Endothelial cell of umbilical vein (primary cell): Measurements from ENCODE around the gene ITPR1. TPM values are rescaled to one million over a fixed set of nuclear protein-coding genes. Genes with fewer than 3 reads are reported as not detected.

ENCODE experiments used
- BruUV-seq: library from RNA; stranded (reverse); fragments of 400-500 nt; replicated peaks from 2 replicates; lab custom pipeline; 2021; lab: Mats Ljungman, UMichigan
- CTCF ChIA-PET: fragments of 300-600, 350-600 bp; sonication (Branson Sonifier 250); formaldehyde crosslinking; loops from one replicate; lab custom pipeline; 2021; ENCODE audit warnings: antibody characterized with exemption, inconsistent platforms; lab: Charles Lee
- POLR2A ChIA-PET: fragments of 300-600, 350-600 bp; sonication (Branson Sonifier 250); formaldehyde crosslinking; loops from one replicate; lab custom pipeline; 2021; ENCODE audit warnings: antibody characterized with exemption, inconsistent platforms; lab: Charles Lee
- DNase-seq: peaks from one replicate; pipeline ENCODE4 v3.0.0-alpha.2; 2011; ENCODE audit warnings: low read depth, low spot score
- FAIRE-seq: peaks from 2 replicates; lab custom pipeline; 2011; peaks lifted over from hg19 to GRCh38; lab: Jason Lieb, UNC
- H2AFZ ChIP-seq: 2 replicates; pipeline ENCODE4 v1.6.0; 2012; ENCODE audit warnings: low read depth, low read length, control low read depth, inconsistent platforms
- H3K27ac ChIP-seq: 2 replicates; pipeline ENCODE4 v1.5.1; 2011; ENCODE audit warnings: low read depth, mild to moderate bottlenecking, control low read depth, low read length, moderate library complexity; ENCODE audit not compliant: insufficient read depth
- H3K27me3 ChIP-seq, 2 experiments: 2 replicates each; pipeline versions ENCODE4 v1.6.0 to v1.6.1; 2011; ENCODE audit warnings: low read length in 2 of 2, mixed read lengths in 1 of 2; ENCODE audit not compliant: control insufficient read depth in 2 of 2, insufficient read depth in 2 of 2
- H3K36me3 ChIP-seq, 2 experiments: 2 replicates in 1 of 2; 3 replicates in 1 of 2; pipeline ENCODE4 v1.5.1; 2011; ENCODE audit warnings: low read length in 2 of 2, mild to moderate bottlenecking in 1 of 2, moderate library complexity in 1 of 2; ENCODE audit not compliant: control insufficient read depth in 2 of 2, insufficient read depth in 2 of 2; ENCODE audit errors: extremely low read depth in 1 of 2
- H3K4me1 ChIP-seq: 3 replicates; pipeline ENCODE4 v1.5.1; 2011; ENCODE audit warnings: mild to moderate bottlenecking, low read length; ENCODE audit not compliant: control insufficient read depth, insufficient read depth; ENCODE audit errors: extremely low read depth
- H3K4me2 ChIP-seq: 2 replicates; pipeline ENCODE4 v1.6.1; 2011; ENCODE audit warnings: low read length, control low read depth, mixed read lengths; ENCODE audit not compliant: insufficient read depth
- H3K4me3 ChIP-seq, 3 experiments: fragments of 200-600 bp in 1 of 3; sonication (generic), shearing (Covaris generic) in 1 of 3; replicated peaks in 1 of 3; 2 replicates each; pipeline ENCODE4 v1.5.1; 2011 to 2016; ENCODE audit warnings: control low read depth in 3 of 3, low read length in 3 of 3, mild to moderate bottlenecking in 2 of 3, inconsistent platforms in 1 of 3, low read depth in 1 of 3, moderate library complexity in 1 of 3; ENCODE audit not compliant: insufficient read depth in 1 of 3
- H3K79me2 ChIP-seq: 2 replicates; pipeline ENCODE4 v1.6.0; 2012; ENCODE audit warnings: low read length, inconsistent platforms; ENCODE audit not compliant: control insufficient read depth, insufficient read depth
- H3K9ac ChIP-seq: replicated peaks from 2 replicates; pipeline ENCODE3; 2011; ENCODE audit warnings: low read length, control low read depth; ENCODE audit not compliant: insufficient read depth; ENCODE audit errors: extremely low read depth
- H3K9me1 ChIP-seq: replicated peaks from 3 replicates; pipeline ENCODE4 v1.6.0; 2011; ENCODE audit warnings: mild to moderate bottlenecking, low read length; ENCODE audit not compliant: control insufficient read depth, insufficient read depth; ENCODE audit errors: extremely low read depth
- H3K9me3 ChIP-seq: replicated peaks from 2 replicates; pipeline ENCODE4 v1.5.1; 2012; ENCODE audit warnings: low read length, inconsistent platforms; ENCODE audit not compliant: control insufficient read depth, insufficient read depth
- H4K20me1 ChIP-seq: replicated peaks from 2 replicates; pipeline ENCODE3; 2011; ENCODE audit warnings: mild to moderate bottlenecking, low read length; ENCODE audit not compliant: control insufficient read depth, insufficient read depth; ENCODE audit errors: extremely low read depth
- EZH2 ChIP-seq: IDR thresholded peaks from 2 replicates; pipeline ENCODE4 v1.6.1; 2012; ENCODE audit warnings: borderline replicate concordance, low read depth, mild to moderate bottlenecking, moderate library complexity, low read length, inconsistent platforms; ENCODE audit not compliant: severe bottlenecking
- FOS ChIP-seq: IDR thresholded peaks from 2 replicates; pipeline ENCODE4 v1.6.1; 2011; ENCODE audit warnings: mild to moderate bottlenecking, low read length, moderate library complexity, borderline replicate concordance; ENCODE audit not compliant: insufficient read depth
- GATA2 ChIP-seq: IDR thresholded peaks from 2 replicates; pipeline ENCODE4 v1.7.0; 2011; ENCODE audit warnings: low read depth, mild to moderate bottlenecking, moderate library complexity, mixed read lengths, low read length; ENCODE audit not compliant: insufficient read length, insufficient read depth
- JUN ChIP-seq: IDR thresholded peaks from 2 replicates; pipeline ENCODE4 v1.6.1; 2011; ENCODE audit warnings: borderline replicate concordance, low read depth; ENCODE audit not compliant: insufficient read length, insufficient read depth
- MYC ChIP-seq: IDR thresholded peaks from one replicate; pipeline ENCODE4 v1.6.1; 2011; ENCODE audit warnings: mild to moderate bottlenecking, low read depth, low read length
- POLR2A ChIP-seq: IDR thresholded peaks from 2 replicates; pipeline ENCODE4 v1.6.1; 2012; ENCODE audit warnings: low read depth, mild to moderate bottlenecking, control low read depth, low read length
- POLR2AphosphoS5 ChIP-seq: IDR thresholded peaks from 2 replicates; pipeline ENCODE4 v1.6.1; 2012; ENCODE audit warnings: low read depth, mild to moderate bottlenecking, control low read depth, low read length, moderate library complexity; ENCODE audit not compliant: insufficient read depth
- dilution Hi-C: fragments of 300-500 bp; cut with MboI; formaldehyde crosslinking; loops from one replicate; pipeline ENCODE4 v1.15.0; 2019; ENCODE audit warnings: low sequenced_read_pairs; ENCODE audit not compliant: extremely low pct_ligation_motif_present
- intact Hi-C: fragments of 100-400 bp; cut with micrococcal nuclease; formaldehyde crosslinking; loops from one replicate; pipeline ENCODE4 v1.10.0; 2022
- polyA plus RNA-seq, 4 experiments: library from polyadenylated mRNA; depleted of rRNA in 3 of 4; stranded (reverse) in 3 of 4; unstranded in 1 of 4; fragments of >200 nt; gene quantifications; 2 replicates each; pipeline versions ENCODE4 v1.2.1 to v1.2.3, GENCODE V29; 2011 to 2012; ENCODE audit warnings: missing spikeins in 1 of 4
- total RNA-seq: library from RNA; stranded (reverse); gene quantifications from 2 replicates; pipeline ENCODE4 v1.2.3, GENCODE V29; 2021
- TF ChIP-seq, protein P1 (sequence below): IDR thresholded peaks from 2 replicates; pipeline ENCODE4 v1.6.1; 2011; ENCODE audit not compliant: insufficient read depth, insufficient read length
- TF ChIP-seq, protein P2 (sequence below), 2 donors: IDR thresholded peaks; 1 replicate in 1 of 2; 2 replicates in 1 of 2; pipeline ENCODE4 v1.5.1; 2011; ENCODE audit warnings: low read length in 2 of 2, mild to moderate bottlenecking in 2 of 2, moderate library complexity in 2 of 2, control low read depth in 1 of 2, inconsistent platforms in 1 of 2, low read depth in 1 of 2; ENCODE audit not compliant: insufficient read depth in 1 of 2; ENCODE audit errors: extremely low read depth in 1 of 2

The ITPR1 gene
- total and polyA plus RNA-seq, 2 donors (not counting 3 experiments of a cell fraction or from before 2014, with no cell fraction given), result 5.1 to 16.1 TPM

DNA sequence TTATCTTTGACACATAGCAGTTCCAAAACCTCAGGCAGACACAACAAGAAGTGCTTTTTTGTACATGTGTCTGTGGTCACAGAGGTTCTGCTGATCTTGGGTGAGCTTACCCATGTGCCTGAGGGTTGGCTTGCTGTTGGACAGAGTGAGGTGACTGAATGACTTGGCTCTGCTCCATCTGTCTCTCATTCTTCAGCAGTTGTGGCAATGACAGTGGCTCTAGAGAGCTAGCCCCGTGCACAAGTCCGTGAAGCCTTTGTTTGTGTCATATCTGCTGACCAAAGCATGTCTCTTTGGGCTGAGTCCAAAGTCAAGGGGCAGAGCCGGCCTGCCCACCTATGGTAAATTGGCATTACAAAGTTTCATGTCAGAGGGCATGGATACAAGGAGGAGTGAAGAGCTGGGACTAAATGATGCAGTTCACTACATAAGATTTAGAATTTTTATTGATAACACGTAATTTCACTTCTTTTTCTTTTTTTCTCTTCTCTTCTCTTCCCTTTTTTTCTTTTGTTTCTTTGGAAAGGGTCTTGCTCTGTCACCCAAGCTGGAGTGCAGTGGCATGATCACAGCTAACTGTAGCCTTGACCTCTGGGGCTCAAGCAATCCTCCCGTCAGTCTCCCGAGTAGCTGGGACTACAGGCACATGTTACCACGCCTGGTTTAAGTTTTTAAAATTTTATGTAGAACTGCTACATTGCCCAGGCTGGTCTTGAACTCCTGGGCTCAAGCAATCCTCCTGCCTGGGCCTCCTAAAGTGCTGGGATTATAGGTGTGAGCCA is 77.9 kb downstream of the ITPR1 start:
- no peak overlapping the region for H3K9ac ChIP-seq
- no peaks in the 10 kb centered on the region for H4K20me1 ChIP-seq
- BruUV-seq, result no TSS peak
- intact Hi-C loops, result loop anchor here (1.0 kb wide), 2 partner anchors 79 to 220 kb away; no protein-coding TSS in a partner anchor
- H3K27me3 ChIP-seq, result no peaks in the 10 kb centered on the region
- no peaks in the 10 kb centered on the region for H3K36me3 ChIP-seq
- no peak overlapping the region for H3K4me2 ChIP-seq
- H3K4me1 ChIP-seq, result no peaks in the 10 kb centered on the region
- no peaks in the 10 kb centered on the region for H3K79me2 ChIP-seq
- no peaks in the 10 kb centered on the region for H3K9me3 ChIP-seq
- DNase-seq, result no peak
- H2AFZ ChIP-seq, result no peak overlapping the region
- no peak overlapping the region for H3K27ac ChIP-seq
- ChIA-PET POLR2A (interaction anchor here (0.5 kb wide), 1 partner anchor 1369 kb away, joined by 3 read pairs; no protein-coding TSS in a partner anchor), CTCF (interaction anchor here (1.1 to 4.2 kb wide), 4 partner anchors 14 to 220 kb away, joined by 3 to 34 read pairs (median 4); partner anchors contain the start of genes ITPR1 and SUMF1)
- dilution Hi-C loops, result no loop called here
- FAIRE-seq, result no peak
- H3K4me3 ChIP-seq, result no peak overlapping the region
- no peak for TF ChIP-seq POLR2A
- TF ChIP-seq, protein P1, sequence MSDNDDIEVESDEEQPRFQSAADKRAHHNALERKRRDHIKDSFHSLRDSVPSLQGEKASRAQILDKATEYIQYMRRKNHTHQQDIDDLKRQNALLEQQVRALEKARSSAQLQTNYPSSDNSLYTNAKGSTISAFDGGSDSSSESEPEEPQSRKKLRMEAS, result no peak
- TF ChIP-seq, protein P2, sequence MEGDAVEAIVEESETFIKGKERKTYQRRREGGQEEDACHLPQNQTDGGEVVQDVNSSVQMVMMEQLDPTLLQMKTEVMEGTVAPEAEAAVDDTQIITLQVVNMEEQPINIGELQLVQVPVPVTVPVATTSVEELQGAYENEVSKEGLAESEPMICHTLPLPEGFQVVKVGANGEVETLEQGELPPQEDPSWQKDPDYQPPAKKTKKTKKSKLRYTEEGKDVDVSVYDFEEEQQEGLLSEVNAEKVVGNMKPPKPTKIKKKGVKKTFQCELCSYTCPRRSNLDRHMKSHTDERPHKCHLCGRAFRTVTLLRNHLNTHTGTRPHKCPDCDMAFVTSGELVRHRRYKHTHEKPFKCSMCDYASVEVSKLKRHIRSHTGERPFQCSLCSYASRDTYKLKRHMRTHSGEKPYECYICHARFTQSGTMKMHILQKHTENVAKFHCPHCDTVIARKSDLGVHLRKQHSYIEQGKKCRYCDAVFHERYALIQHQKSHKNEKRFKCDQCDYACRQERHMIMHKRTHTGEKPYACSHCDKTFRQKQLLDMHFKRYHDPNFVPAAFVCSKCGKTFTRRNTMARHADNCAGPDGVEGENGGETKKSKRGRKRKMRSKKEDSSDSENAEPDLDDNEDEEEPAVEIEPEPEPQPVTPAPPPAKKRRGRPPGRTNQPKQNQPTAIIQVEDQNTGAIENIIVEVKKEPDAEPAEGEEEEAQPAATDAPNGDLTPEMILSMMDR (IDR thresholded peaks at IDR 0.05; ENCODE audit: extremely low read depth in 1 of 2, insufficient read depth in 1 of 2, low read depth in 1 of 2, low read length in 2 of 2), result no peak
- TF ChIP-seq FOS, result no peak
- no peak for TF ChIP-seq EZH2
- TF ChIP-seq POLR2AphosphoS5, result no peak
- TF ChIP-seq GATA2, result no peak
- no peak for TF ChIP-seq MYC
- no peak for TF ChIP-seq JUN
- no peaks in the 10 kb centered on the region for H3K9me1 ChIP-seq
